SKM-1 (cell line): ENCODE data around the gene SLC50A1.
"Not testable (repeated sequence)": the region's sequence is repeated elsewhere in the genome, so short reads cannot be mapped to it uniquely, and the experiment has no call there.

Experiments used
- DNase-seq: peaks from one replicate; lab custom pipeline; 2025; ENCODE audit not compliant: unreplicated experiment; lab: John Stamatoyannopoulos, UW

The SLC50A1 gene

GRCh38 chr1:155134322-155134721, 1.3 kb upstream of the SLC50A1 start:
- no peak for DNase-seq

GRCh38 chr1:155134880-155135414, 705 bp upstream of the SLC50A1 start:
- DNase-seq, result peak; percentile 32

GRCh38 chr1:155136748-155137147, 1.1 kb downstream of the SLC50A1 start:
- no peak for DNase-seq

GRCh38 chr1:155137154-155137949, 1.7 kb downstream of the SLC50A1 start:
- DNase-seq, result no peak

- peak; percentile 74 for DNase-seq
These were observed 4.4 kb downstream of the SLC50A1 start, which contains the start of gene DPM3 for GRCh38 chr1:155139895-155140629. DPM3 (minus strand) TSS chr1:155140531; CDS start chr1:155140240, 291 bp downstream.

GRCh38 chr1:155140630-155140953, 4.9 kb downstream of the SLC50A1 start:
- DNase-seq, result no peak

- no peak for DNase-seq
These were observed 6.1 kb downstream of the SLC50A1 start for GRCh38 chr1:155141749-155142148.

- no peak for DNase-seq
These were observed 9.8 kb downstream of the SLC50A1 start for GRCh38 chr1:155145491-155145890.

- not testable (repeated sequence) for DNase-seq
These were observed 20.5 kb downstream of the SLC50A1 start for GRCh38 chr1:155155996-155156643.

GRCh38 chr1:155158991-155159390, 23.3 kb downstream of the SLC50A1 start:
- DNase-seq, result no peak

GRCh38 chr1:155160128-155160527, 24.5 kb downstream of the SLC50A1 start:
- no peak for DNase-seq

- not testable (repeated sequence) for DNase-seq
These were observed 27.0 kb downstream of the SLC50A1 start for GRCh38 chr1:155162631-155163030.

- not testable (repeated sequence) for DNase-seq
These were observed 28.1 kb downstream of the SLC50A1 start for GRCh38 chr1:155163785-155164184.

- DNase-seq, result not testable (repeated sequence)
These were observed 29.0 kb downstream of the SLC50A1 start for GRCh38 chr1:155164625-155165024.

- no peak for DNase-seq
These were observed 30.4 kb downstream of the SLC50A1 start for GRCh38 chr1:155166051-155166470.

GRCh38 chr1:155166471-155167165, 31.0 kb downstream of the SLC50A1 start:
- no peak for DNase-seq

- peak; percentile 92 for DNase-seq
These were observed 31.8 kb downstream of the SLC50A1 start for GRCh38 chr1:155167166-155168104.

- DNase-seq, result not testable (repeated sequence)
These were observed 32.4 kb downstream of the SLC50A1 start for GRCh38 chr1:155168105-155168445.

- no peak for DNase-seq
These were observed 33.0 kb downstream of the SLC50A1 start for GRCh38 chr1:155168456-155169210.
